Measurements from ENCODE around the gene THSD4.

Gene THSD4

DNA sequence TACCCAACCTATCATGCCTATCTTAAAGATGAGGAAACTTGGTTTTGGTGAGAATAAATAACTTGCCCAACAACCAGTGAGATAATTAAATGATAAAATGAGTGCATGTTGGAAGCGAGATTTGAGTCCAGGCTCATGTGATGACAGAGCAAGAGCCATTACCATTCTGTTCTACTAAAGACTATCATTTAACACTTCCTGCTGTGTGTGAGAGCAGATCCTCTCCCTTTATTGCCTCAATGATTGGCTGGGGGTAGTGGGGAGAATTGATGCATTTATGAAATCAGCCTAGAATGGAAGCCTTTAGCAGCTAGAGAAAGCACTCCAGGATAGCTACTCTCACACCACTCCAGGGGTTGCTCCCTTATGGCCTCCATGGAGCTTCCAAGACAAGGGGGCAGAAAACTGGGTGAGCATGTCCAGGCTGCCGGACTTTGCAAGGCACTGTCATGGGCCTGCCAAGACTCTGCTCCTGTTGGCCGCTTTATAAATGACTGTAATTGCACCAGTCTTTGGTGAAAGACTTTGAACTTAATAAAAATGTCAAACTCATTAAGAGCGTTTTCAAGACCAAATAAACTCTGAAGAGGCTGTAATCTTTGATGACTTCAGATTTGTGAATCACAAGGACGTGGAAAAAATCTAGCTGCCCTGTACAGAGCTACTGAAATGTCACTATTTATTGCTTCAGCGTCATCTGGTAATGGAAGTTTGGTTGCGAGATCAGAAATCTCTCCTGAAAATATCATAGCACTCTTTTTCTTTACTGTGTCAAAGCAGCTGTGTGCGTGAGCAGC lies 486.0 kb downstream of the THSD4 start:
- Histone ChIP-seq H3K4me3 (no peak overlapping the region), H3K27ac (no peak overlapping the region)

DNA sequence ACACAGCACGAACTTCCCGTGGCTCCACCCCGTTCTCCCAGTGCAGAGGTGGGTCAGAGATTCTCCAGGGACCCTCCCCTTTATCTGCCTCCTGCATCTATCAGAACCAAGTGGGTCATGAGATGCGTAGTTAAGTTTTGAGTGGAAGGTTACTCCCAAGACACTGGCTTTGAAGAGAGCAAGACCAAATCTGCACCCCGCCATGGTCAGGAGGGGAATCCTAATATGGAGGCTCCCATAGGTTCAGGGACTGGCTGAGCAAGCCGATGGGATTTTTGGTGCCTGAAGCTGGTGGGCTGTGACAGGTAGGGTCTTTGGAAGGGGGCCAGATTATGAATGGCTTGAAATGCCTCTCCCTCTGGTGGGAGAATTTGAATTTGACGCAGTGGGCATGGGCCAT lies 488.1 kb downstream of the THSD4 start:
- H3K27ac ChIP-seq = no peak overlapping the region
- H3K4me3 ChIP-seq = no peak overlapping the region

- no peak overlapping the region for H3K27ac ChIP-seq
- no peak overlapping the region for H3K4me3 ChIP-seq
Observed at GRCh38 chr15:71607383-71607782, 492.1 kb downstream of the THSD4 start.

GRCh38 chr15:71610728-71611552 lies 495.7 kb downstream of the THSD4 start:
- Histone ChIP-seq H3K4me3 (no peak overlapping the region), H3K27ac (no peak overlapping the region)

DNA sequence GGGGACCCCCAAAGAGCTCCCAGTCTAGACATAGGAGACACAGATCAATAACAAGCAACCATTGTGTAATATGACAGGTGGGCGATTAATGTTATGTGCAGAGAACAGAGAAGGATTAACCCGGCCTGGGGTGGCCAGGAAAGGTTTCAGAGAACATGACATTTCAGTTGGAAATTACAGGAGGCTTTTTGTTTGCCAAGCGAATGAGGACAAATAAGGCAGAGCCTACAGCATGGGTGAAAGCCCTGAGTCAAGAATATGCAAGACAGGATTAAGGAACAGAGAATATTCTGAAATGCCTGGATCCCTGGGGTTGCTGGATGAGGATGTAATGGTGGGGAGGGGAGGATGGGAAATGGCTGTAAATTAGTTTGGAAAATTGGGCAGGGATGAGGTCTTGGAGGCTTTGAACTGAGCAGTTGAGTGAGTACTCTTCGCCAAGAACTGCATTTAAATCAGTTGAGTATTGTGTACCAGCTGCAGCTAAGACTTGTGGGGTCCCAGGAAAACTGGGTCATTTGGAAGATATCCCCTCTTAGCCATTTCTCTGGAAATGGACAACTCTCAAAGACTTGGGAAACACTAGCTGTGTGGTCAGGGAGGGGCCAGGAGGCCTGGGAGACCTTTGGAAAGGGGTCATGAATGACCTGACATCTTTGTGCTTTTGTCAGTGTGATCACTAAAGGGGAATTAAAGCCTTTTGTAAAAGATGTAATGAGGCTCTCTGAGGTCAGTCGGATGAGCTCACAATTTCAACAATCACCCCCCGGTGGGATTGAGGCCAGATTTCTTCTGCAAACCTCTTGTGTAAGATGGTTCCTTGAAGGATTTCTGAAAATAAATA lies 496.5 kb downstream of the THSD4 start:
- no peak overlapping the region for H3K4me3 ChIP-seq
- no peak overlapping the region for H3K27ac ChIP-seq

GRCh38 chr15:71612397-71612722 lies 497.1 kb downstream of the THSD4 start:
- Histone ChIP-seq H3K4me3 (no peak overlapping the region), H3K27ac (no peak overlapping the region)

DNA sequence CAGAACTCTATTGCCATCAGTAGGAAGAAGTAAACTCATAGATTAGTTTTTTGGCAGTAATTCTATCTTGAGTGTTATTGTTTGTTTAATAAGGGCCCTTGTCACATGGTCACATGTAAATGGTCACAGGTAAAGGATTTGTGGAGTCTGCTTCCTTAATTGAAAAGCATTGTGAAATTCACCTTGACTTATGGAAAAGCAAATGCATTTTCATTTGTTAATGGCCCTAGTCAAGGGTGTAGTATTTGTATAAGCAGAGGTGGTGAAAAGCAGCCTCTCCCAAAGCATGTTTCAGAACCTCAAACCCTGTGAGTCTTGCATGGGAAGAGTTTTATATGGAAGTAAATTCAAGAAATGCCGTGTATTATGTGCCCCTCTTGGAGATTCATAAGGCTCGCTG lies 497.6 kb downstream of the THSD4 start:
- Histone ChIP-seq H3K27ac (no peak overlapping the region), H3K4me3 (no peak overlapping the region)

DNA sequence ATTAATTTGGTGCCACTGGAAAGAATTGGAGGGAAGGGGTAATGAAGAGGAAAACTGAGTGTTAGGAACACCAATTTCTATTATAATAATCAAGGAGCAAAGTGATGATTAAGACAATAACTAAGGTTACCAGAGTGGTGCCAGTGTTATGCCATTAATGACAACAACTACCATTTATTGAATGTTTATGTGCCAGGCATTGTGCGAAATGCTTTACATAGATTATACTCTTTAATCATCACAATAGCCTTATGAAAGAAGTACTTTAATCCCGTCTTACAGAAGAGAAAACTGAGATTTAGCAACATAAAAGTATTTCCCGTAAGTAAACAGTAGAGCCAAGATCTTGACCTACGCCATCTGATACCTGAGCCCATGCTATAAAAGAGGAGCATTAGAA lies 507.8 kb downstream of the THSD4 start:
- Histone ChIP-seq H3K27ac (peak overlapping the region in 4 of 21 experiments; percentile 1 to 20 (median 13)), H3K4me3 (no peak overlapping the region)

GRCh38 chr15:71626596-71627088 lies 511.4 kb downstream of the THSD4 start:
- H3K27ac ChIP-seq = peak overlapping the region in 2 of 21 experiments; percentile 46 to 84
- H3K4me3 ChIP-seq = no peak overlapping the region

DNA sequence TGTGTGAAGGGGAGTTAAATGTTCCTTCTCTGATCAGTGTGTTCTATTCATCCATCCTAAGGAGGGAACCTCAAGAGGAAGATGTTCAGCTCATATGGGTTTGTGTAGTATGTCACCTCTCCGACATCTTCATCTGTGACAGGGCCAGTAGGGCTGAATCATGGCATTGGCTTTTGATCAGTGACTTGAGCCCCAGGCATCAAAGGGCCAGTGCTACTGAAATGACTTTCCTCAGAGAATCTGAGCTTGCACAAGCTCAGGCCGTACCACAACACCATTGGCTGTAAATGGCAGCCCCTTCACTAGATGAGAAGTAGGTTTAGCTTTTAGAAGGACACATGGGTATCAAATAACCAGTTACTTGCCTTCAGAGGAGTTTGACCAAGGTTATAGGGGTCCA lies 511.9 kb downstream of the THSD4 start:
- Histone ChIP-seq H3K27ac (peak overlapping the region in 5 of 21 experiments; percentile 25 to 84 (median 46)), H3K4me3 (no peak overlapping the region)

DNA sequence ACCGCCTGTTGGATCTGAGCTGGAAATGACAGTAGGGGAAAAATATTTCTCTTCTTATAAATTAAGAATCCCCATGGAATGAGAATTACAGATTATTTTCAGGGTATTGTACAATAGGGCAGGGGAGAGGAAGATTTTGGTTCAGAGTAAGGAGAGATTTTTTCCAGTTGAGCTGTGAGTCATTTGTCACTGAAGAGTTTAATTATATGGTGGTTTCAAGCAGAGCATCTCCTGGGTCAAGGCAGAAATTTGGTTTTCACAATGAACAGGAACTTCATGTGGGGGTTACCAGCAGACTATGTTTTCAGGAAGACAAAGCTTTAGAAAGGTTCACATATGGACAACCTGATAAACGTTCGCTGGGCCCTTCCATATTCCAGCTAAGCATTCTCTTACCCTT lies 512.3 kb downstream of the THSD4 start:
- Histone ChIP-seq H3K27ac (peak overlapping the region in 7 of 21 experiments; percentile 8 to 84 (median 61)), H3K4me3 (no peak overlapping the region)

GRCh38 chr15:71628988-71629770 lies 513.9 kb downstream of the THSD4 start:
- peak overlapping the region in 11 of 21 experiments; percentile 14 to 84 (median 55) for H3K27ac ChIP-seq
- H3K4me3 ChIP-seq = no peak overlapping the region

- H3K27ac ChIP-seq = peak overlapping the region in 11 of 21 experiments; percentile 14 to 84 (median 55)
Observed at GRCh38 chr15:71629781-71630474, 514.7 kb downstream of the THSD4 start.

GRCh38 chr15:71630475-71630809 lies 515.2 kb downstream of the THSD4 start:
- Histone ChIP-seq H3K4me3 (no peak overlapping the region), H3K27ac (peak overlapping the region in 9 of 21 experiments; percentile 1 to 87 (median 61))

More at GRCh38 chr15:71629781-71630474, 514.7 kb downstream of the THSD4 start:
- no peak overlapping the region for H3K4me3 ChIP-seq

GRCh38 chr15:71632576-71633195 lies 517.4 kb downstream of the THSD4 start:
- H3K4me3 ChIP-seq = no peak overlapping the region
- H3K27ac ChIP-seq = peak overlapping the region in 3 of 21 experiments; percentile 29 to 87 (median 75)

- H3K4me3 ChIP-seq = no peak overlapping the region
- H3K27ac ChIP-seq = peak overlapping the region in 2 of 21 experiments; percentile 1 to 45
Observed at GRCh38 chr15:71634820-71635560, 519.7 kb downstream of the THSD4 start.

- H3K4me3 ChIP-seq = no peak overlapping the region
- no peak overlapping the region for H3K27ac ChIP-seq
Observed at GRCh38 chr15:71635735-71636134, 520.5 kb downstream of the THSD4 start.
